Sigmoid colon (tissue), 7 donors: ENCODE data around the gene SPRED2. TPM values are rescaled to one million over a fixed set of nuclear protein-coding genes. Genes with fewer than 3 reads are reported as not detected.

Experiments
- DNase-seq: peaks from one replicate; pipeline ENCODE4 v3.0.0-alpha.2; 2019
- H3K27ac ChIP-seq, 4 donors: fragments of 200-600 bp; sonication (generic); one replicate each; pipeline ENCODE4 v1.5.1; 2016 to 2019; ENCODE audit warnings: mild to moderate bottlenecking in 1 of 4
- H3K27me3 ChIP-seq, 3 donors: fragments of 200-600 bp; sonication (generic); one replicate each; pipeline ENCODE4 v1.5.1; 2019; ENCODE audit warnings: mild to moderate bottlenecking in 1 of 3
- H3K36me3 ChIP-seq, 4 donors: fragments of 200-600 bp; sonication (generic); one replicate each; pipeline ENCODE4 v1.5.1; 2016 to 2019
- H3K4me1 ChIP-seq, 4 donors: fragments of 200-600 bp; sonication (generic); one replicate each; pipeline ENCODE4 v1.5.1; 2017 to 2019
- H3K4me3 ChIP-seq, 4 donors: fragments of 200-600 bp; sonication (generic); one replicate each; pipeline ENCODE4 v1.5.1; 2017 to 2019; ENCODE audit warnings: mild to moderate bottlenecking in 2 of 4, moderate library complexity in 1 of 4
- H3K9me3 ChIP-seq, 4 donors: fragments of 200-600 bp in 3 of 4; sonication (generic) in 3 of 4; one replicate each; pipeline versions ENCODE4 v1.5.1 to v1.6.1; 2013 to 2019
- CTCF ChIP-seq, 4 experiments: fragments of 450-650 bp in 3 of 4; fragments of 200-600 bp in 1 of 4; IDR thresholded peaks; one replicate each; pipeline ENCODE4 v1.5.1; 2016 to 2019; ENCODE audit warnings: antibody characterized with exemption in 4 of 4, mild to moderate bottlenecking in 3 of 4, moderate library complexity in 2 of 4
- EP300 ChIP-seq, 4 donors: sonication (generic); formaldehyde crosslinking; IDR thresholded peaks; one replicate each; pipeline ENCODE4 v1.6.1; 2017; ENCODE audit warnings: antibody characterized with exemption in 4 of 4
- POLR2A ChIP-seq, 2 donors: fragments of 450-650 bp; IDR thresholded peaks; one replicate each; pipeline ENCODE4 v1.6.1; 2016; ENCODE audit warnings: antibody characterized with exemption in 2 of 2, mild to moderate bottlenecking in 2 of 2, moderate library complexity in 2 of 2
- POLR2AphosphoS5 ChIP-seq, 4 donors: sonication (generic); formaldehyde crosslinking; IDR thresholded peaks; one replicate each; pipeline ENCODE4 v1.6.1; 2017; ENCODE audit warnings: antibody characterized with exemption in 4 of 4
- WGBS, 2 donors: extraction: QIAGEN DNeasy Blood & Tissue Kit; methylation state at CpG; one replicate each; pipeline ENCODE4 v1.1.7; 2013; 5-methylcytosine and 5-hydroxymethylcytosine counted together
- intact Hi-C: fragments of 100-400 bp; cut with DNase I; formaldehyde crosslinking; loops from one replicate; pipeline ENCODE4 v1.15.1; 2023
- polyA plus RNA-seq, 3 donors: library from polyadenylated mRNA; stranded (reverse); fragments of 200-250 nt; gene quantifications; one replicate each; pipeline ENCODE4 v1.2.3, GENCODE V29; 2013
- total RNA-seq, 4 donors: library from RNA; depleted of rRNA; stranded (reverse); fragments of >200 nt; gene quantifications; one replicate each; pipeline ENCODE4 v1.1.0, GENCODE V29; 2016
- donor health status: healthy with polysubstance abuse.
- donor health status: Bipolar disorder and iron deficiency.
- donor health status: healthy.

SPRED2 gene
- total and polyA plus RNA-seq, 7 donors, result 6.1 to 31.2 (median 13.0) TPM

DNA sequence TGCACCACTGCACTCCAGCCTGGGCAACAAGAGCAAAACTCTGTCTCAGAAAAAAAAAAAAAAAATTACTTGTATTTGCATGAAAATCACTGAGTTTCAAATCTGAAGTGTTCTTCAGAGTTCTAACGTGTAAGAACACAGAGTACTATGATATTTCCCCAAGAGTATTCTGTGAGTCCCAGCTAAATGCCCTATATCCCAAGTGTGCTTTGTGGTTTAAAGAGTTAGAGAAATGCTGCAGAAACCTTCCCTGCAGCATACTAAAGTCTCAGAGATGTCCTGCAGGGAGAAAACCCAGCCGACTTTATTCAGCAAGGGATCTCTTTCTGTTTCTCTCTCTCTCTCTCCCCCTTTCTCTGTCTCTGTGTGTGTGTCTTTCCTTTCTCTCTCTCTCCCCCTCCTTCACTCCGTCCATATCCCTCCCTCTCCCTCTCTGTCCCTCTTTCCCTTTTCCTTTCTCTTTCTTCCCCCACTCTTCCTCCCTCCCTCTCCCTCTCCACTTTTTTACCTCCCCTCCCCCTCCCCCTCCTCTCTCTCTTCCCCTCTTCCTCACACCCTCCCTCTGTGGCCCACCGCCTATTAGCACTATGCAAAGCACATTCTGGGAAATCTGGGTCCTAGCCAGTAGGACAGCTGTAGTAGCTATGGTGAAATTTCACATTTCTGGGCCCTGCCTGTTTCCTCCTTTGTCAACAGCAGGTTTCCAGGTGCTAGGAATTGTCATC, 150.6 kb downstream of the SPRED2 start:
- intact Hi-C loops, result no loop called here
- peak; percentile 80 for DNase-seq
- H3K36me3 ChIP-seq, result no peaks in the 10 kb centered on the region
- H3K27ac ChIP-seq, result peak overlapping the region in 2 of 4 donors; percentile 10 to 24
- peaks cover 0 to 13% (median 0%) of the 10 kb centered on the region in 4 donors for H3K4me1 ChIP-seq
- H3K27me3 ChIP-seq, result no peaks in the 10 kb centered on the region
- peak in 3 of 4 donors; percentile 14 to 37 (median 24) for TF ChIP-seq POLR2AphosphoS5 (IDR thresholded peaks at IDR 0.05)
- no peak for TF ChIP-seq EP300 (IDR thresholded peaks at IDR 0.05)
- no peak overlapping the region for H3K4me3 ChIP-seq
- H3K9me3 ChIP-seq, result no peaks in the 10 kb centered on the region
- 43 to 55% methylated on average over 4 of the region's 4 CpGs for WGBS, 2 donors

DNA sequence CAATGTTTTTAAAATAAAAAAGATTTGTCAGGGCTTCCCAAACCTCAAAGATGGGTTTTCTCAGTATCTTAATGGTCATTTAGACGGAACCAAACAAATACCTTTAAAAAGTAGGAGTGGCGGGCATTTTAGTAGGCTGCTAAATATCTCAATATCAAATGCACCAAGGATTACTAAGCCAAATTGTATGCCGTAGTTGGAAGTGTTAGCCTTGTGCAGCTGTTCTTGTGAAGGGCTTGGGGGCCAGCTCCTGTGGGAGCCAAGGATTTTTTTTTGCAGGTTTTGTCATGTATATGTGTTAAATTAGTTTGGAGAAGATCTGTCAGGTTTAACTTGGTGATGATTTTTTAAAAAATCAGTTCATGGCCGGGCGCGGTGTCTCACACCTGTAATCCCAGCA, 152.6 kb downstream of the SPRED2 start:
- Histone ChIP-seq H3K36me3 (no peaks in the 10 kb centered on the region), H3K27ac (no peak overlapping the region), H3K9me3 (no peaks in the 10 kb centered on the region), H3K4me3 (no peak overlapping the region), H3K4me1 (peaks cover 0 to 13% (median 0%) of the 10 kb centered on the region in 4 donors), H3K27me3 (no peaks in the 10 kb centered on the region)
- DNase-seq, result no peak
- WGBS, 2 donors, result 91 to 94% methylated on average over 6 of the region's 6 CpGs
- intact Hi-C loops, result no loop called here
- TF ChIP-seq EP300 (IDR thresholded peaks at IDR 0.05) (no peak), POLR2A (IDR thresholded peaks at IDR 0.05) (no peak), CTCF (IDR thresholded peaks at IDR 0.05) (peak in 1 of 4 experiments; percentile 3), POLR2AphosphoS5 (IDR thresholded peaks at IDR 0.05) (no peak)

- Histone ChIP-seq H3K27ac (no peak overlapping the region), H3K4me3 (no peak overlapping the region), H3K27me3 (no peaks in the 10 kb centered on the region), H3K36me3 (peaks cover 0 to under 1% (median 0%) of the 10 kb centered on the region in 4 donors), H3K4me1 (peaks cover 0 to 13% (median 0%) of the 10 kb centered on the region in 4 donors), H3K9me3 (no peaks in the 10 kb centered on the region)
- TF ChIP-seq POLR2A (IDR thresholded peaks at IDR 0.05) (no peak), POLR2AphosphoS5 (IDR thresholded peaks at IDR 0.05) (no peak), CTCF (IDR thresholded peaks at IDR 0.05) (no peak), EP300 (IDR thresholded peaks at IDR 0.05) (no peak)
- DNase-seq, result no peak
- WGBS, 2 donors, result 66 to 74% methylated on average over 6 of the region's 6 CpGs
- intact Hi-C loops, result no loop called here
Measured at GRCh38 chr2:65278531-65278981, 153.8 kb downstream of the SPRED2 start.

DNA sequence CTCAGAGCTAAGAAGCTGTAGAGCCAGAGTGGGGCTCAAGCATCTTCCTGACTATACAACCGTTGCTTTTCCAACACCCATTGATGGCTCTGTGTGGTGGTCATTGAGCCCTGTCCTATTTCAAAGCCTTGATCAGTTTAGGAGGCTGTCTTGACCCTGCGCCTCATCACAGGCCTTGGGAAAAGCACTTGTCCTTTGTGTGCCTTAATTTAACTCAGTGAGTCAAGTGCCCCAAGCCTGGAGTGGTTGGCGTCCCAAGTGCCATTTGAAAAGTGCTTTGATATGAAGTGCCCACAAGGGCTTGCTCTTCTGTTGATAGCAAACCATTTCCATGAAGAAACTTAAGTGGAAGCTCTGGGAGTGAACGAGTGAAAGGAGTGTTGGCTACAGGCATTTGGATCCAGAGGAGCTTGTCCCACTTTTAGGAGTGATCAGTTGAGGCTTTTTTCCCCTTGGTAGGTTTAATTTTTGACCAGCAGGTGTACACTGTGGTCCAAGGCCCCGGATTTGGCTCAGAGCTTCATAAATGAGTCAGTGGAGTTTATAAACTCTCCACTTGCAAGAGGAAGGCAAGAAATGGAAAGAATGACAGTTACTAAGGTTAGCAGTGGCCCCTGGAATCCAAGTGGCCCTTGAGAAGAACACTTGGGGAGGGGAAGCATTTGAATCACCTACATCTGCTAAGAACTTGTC, 154.5 kb downstream of the SPRED2 start:
- peaks cover 0 to 13% (median 0%) of the 10 kb centered on the region in 4 donors for H3K4me1 ChIP-seq
- WGBS, 2 donors, result 76 to 89% methylated on average over 5 of the region's 5 CpGs
- no peak overlapping the region for H3K4me3 ChIP-seq
- peaks cover 0 to 7% (median 0%) of the 10 kb centered on the region in 4 donors for H3K36me3 ChIP-seq
- TF ChIP-seq POLR2AphosphoS5 (IDR thresholded peaks at IDR 0.05) (no peak), CTCF (IDR thresholded peaks at IDR 0.05) (no peak), EP300 (IDR thresholded peaks at IDR 0.05) (no peak), POLR2A (IDR thresholded peaks at IDR 0.05) (no peak)
- intact Hi-C loops, result no loop called here
- H3K27ac ChIP-seq, result no peak overlapping the region
- no peak for DNase-seq
- H3K9me3 ChIP-seq, result no peaks in the 10 kb centered on the region
- H3K27me3 ChIP-seq, result no peaks in the 10 kb centered on the region

GRCh38 chr2:65277118-65277517, 155.3 kb downstream of the SPRED2 start:
- TF ChIP-seq EP300 (IDR thresholded peaks at IDR 0.05), result no peak
- TF ChIP-seq POLR2A (IDR thresholded peaks at IDR 0.05), result no peak
- no peak for TF ChIP-seq CTCF (IDR thresholded peaks at IDR 0.05)
- TF ChIP-seq POLR2AphosphoS5 (IDR thresholded peaks at IDR 0.05), result no peak
- H3K4me1 ChIP-seq, result peaks cover 0 to 13% (median 0%) of the 10 kb centered on the region in 4 donors
- 76 to 82% methylated on average over 3 of the region's 3 CpGs for WGBS, 2 donors
- no peaks in the 10 kb centered on the region for H3K27me3 ChIP-seq
- H3K27ac ChIP-seq, result no peak overlapping the region
- H3K9me3 ChIP-seq, result no peaks in the 10 kb centered on the region
- no peak for DNase-seq
- H3K36me3 ChIP-seq, result peaks cover 0 to 15% (median 3%) of the 10 kb centered on the region in 4 donors
- H3K4me3 ChIP-seq, result no peak overlapping the region
- intact Hi-C loops, result no loop called here
